GM12878 (cell line): ENCODE results near the gene MDFI. TPM values are rescaled to one million over a fixed set of nuclear protein-coding genes. Genes with fewer than 3 reads are reported as not detected.

Experiments used
- ATAC-seq: fragments of 200-7000 bp; cut with Tn5 transposase; 3 replicates; pipeline ENCODE4 v1.9.1; 2020; ENCODE audit warnings: mild to moderate bottlenecking, moderate library complexity
- BruUV-seq: library from RNA; stranded (reverse); fragments of 400-500 nt; replicated peaks from 2 replicates; lab custom pipeline; 2021; lab: Mats Ljungman, UMichigan
- CTCF ChIA-PET: fragments of 300-600 bp; sonication (Branson Sonifier 250); formaldehyde crosslinking; extraction: SDS; loops from one replicate; lab custom pipeline; 2021; ENCODE audit warnings: inconsistent platforms; lab: Yijun Ruan, JAX
- POLR2A ChIA-PET: fragments of 350-600 bp; formaldehyde crosslinking; extraction: SDS; loops from one replicate; lab custom pipeline; 2021; ENCODE audit warnings: inconsistent platforms; lab: Charles Lee
- RAD21 ChIA-PET: fragments of 300-600 bp; sonication (Branson Sonifier 250); formaldehyde crosslinking; loops from one replicate; lab custom pipeline; 2023; ENCODE audit warnings: antibody characterized with exemption; ENCODE audit not compliant: unreplicated experiment; lab: Charles Lee
- SMC1A ChIA-PET: fragments of 300-600 bp; sonication (Branson Sonifier 250); formaldehyde crosslinking; loops from one replicate; lab custom pipeline; 2023; ENCODE audit not compliant: unreplicated experiment, uncharacterized antibody; lab: Charles Lee
- DNase-seq: peaks from one replicate; pipeline ENCODE4 v3.0.0-alpha.2; 2011; ENCODE audit warnings: low read depth, low spot score
- FAIRE-seq: peaks from 3 replicates; lab custom pipeline; 2011; peaks lifted over from hg19 to GRCh38; lab: Jason Lieb, UNC
- H2AFZ ChIP-seq: 2 replicates; pipeline ENCODE4 v1.6.0; 2011; ENCODE audit warnings: low read depth, low read length, control low read depth; ENCODE audit not compliant: control insufficient read depth
- H3K27ac ChIP-seq: 2 replicates; pipeline ENCODE4 v1.5.1; 2011; ENCODE audit warnings: control low read depth; ENCODE audit not compliant: control insufficient read depth, insufficient read depth
- H3K27me3 ChIP-seq, 2 experiments: replicated peaks in 1 of 2; 2 replicates each; pipeline versions ENCODE4 v1.6.0 to v1.6.1; 2011; ENCODE audit warnings: low read length in 1 of 2; ENCODE audit not compliant: control insufficient read depth in 2 of 2, insufficient read depth in 2 of 2
- H3K36me3 ChIP-seq, 2 experiments: 2 replicates each; pipeline ENCODE4 v1.5.1; 2011; ENCODE audit warnings: low read length in 1 of 2; ENCODE audit not compliant: control insufficient read depth in 2 of 2, insufficient read depth in 2 of 2
- H3K4me1 ChIP-seq: 2 replicates; pipeline ENCODE4 v1.6.1; 2011; ENCODE audit warnings: mild to moderate bottlenecking, low read length, moderate library complexity, mixed read lengths; ENCODE audit not compliant: control insufficient read depth, insufficient read depth
- H3K4me2 ChIP-seq: 2 replicates; pipeline ENCODE4 v1.6.0; 2011; ENCODE audit warnings: control low read depth; ENCODE audit not compliant: control insufficient read depth, insufficient read depth
- H3K4me3 ChIP-seq: fragments of 200-600 bp; sonication (generic); 2 replicates; pipeline ENCODE4 v1.5.1; 2016
- H3K79me2 ChIP-seq: 2 replicates; pipeline ENCODE4 v1.6.0; 2011; ENCODE audit warnings: low read length; ENCODE audit not compliant: control insufficient read depth, insufficient read depth
- H3K9ac ChIP-seq: 2 replicates; pipeline ENCODE4 v1.8.0; 2011; ENCODE audit warnings: low read length, control low read depth, mixed read lengths; ENCODE audit not compliant: control insufficient read depth, insufficient read depth
- H3K9me3 ChIP-seq: replicated peaks from 3 replicates; pipeline ENCODE4 v1.5.1; 2011; ENCODE audit warnings: mild to moderate bottlenecking, low read length; ENCODE audit not compliant: control insufficient read depth, insufficient read depth
- H4K20me1 ChIP-seq: 2 replicates; pipeline ENCODE4 v1.6.0; 2011; ENCODE audit not compliant: control insufficient read depth, insufficient read depth
- BHLHE40 ChIP-seq, 2 experiments: fragments of 450-650 bp in 1 of 2; IDR thresholded peaks; 2 replicates each; pipeline ENCODE4 v1.6.1; 2011 to 2017; ENCODE audit warnings: low read depth in 2 of 2, borderline replicate concordance in 1 of 2, improper control_type of control experiment in 1 of 2, low read length in 1 of 2, mild to moderate bottlenecking in 1 of 2
- BMI1 ChIP-seq: fragments of 450-650 bp; IDR thresholded peaks from 2 replicates; pipeline ENCODE4 v1.6.1; 2016; ENCODE audit warnings: mild to moderate bottlenecking, moderate library complexity, borderline replicate concordance
- EP300 ChIP-seq, 2 experiments: fragments of 150-350 bp in 1 of 2; IDR thresholded peaks; 2 replicates each; pipeline ENCODE4 v1.6.1; 2011 to 2012; ENCODE audit warnings: low read depth in 2 of 2, low read length in 2 of 2, borderline replicate concordance in 1 of 2, improper control_type of control experiment in 1 of 2, inconsistent platforms in 1 of 2; ENCODE audit not compliant: control insufficient read depth in 1 of 2
- ESRRA ChIP-seq: IDR thresholded peaks from 2 replicates; pipeline ENCODE4 v1.6.1; 2012; ENCODE audit warnings: mild to moderate bottlenecking, low read length, improper control_type of control experiment
- FOXK2 ChIP-seq: fragments of 450-650 bp; IDR thresholded peaks from 2 replicates; pipeline ENCODE4 v1.6.1; 2017; ENCODE audit warnings: mild to moderate bottlenecking, moderate library complexity
- HDGF ChIP-seq: fragments of 450-650 bp; IDR thresholded peaks from 2 replicates; pipeline ENCODE4 v1.6.1; 2016; ENCODE audit warnings: antibody characterized with exemption
- KLF5 ChIP-seq: fragments of 450-650 bp; IDR thresholded peaks from 2 replicates; pipeline ENCODE4 v1.6.1; 2014; ENCODE audit warnings: mild to moderate bottlenecking; ENCODE audit not compliant: partially characterized antibody
- LARP7 ChIP-seq: fragments of 450-650 bp; IDR thresholded peaks from 2 replicates; pipeline ENCODE4 v1.6.1; 2017; ENCODE audit warnings: mild to moderate bottlenecking
- MEF2B ChIP-seq: fragments of 450-650 bp; IDR thresholded peaks from 2 replicates; pipeline ENCODE4 v1.6.1; 2018; ENCODE audit warnings: mild to moderate bottlenecking, moderate library complexity; ENCODE audit not compliant: partially characterized antibody, poor library complexity, severe bottlenecking
- RFX5 ChIP-seq: IDR thresholded peaks from 2 replicates; pipeline ENCODE4 v1.6.1; 2011; ENCODE audit warnings: low read depth, low read length, improper control_type of control experiment
- SUZ12 ChIP-seq: fragments of 200-600 bp; sonication (generic); IDR thresholded peaks from one replicate; pipeline ENCODE4 v1.6.1; 2018; ENCODE audit warnings: antibody characterized with exemption, mild to moderate bottlenecking; ENCODE audit not compliant: unreplicated experiment
- TBL1XR1 ChIP-seq: IDR thresholded peaks from 2 replicates; pipeline ENCODE4 v1.6.1; 2012; ENCODE audit warnings: low read depth, low read length, improper control_type of control experiment
- ZNF622 ChIP-seq: fragments of 450-650 bp; IDR thresholded peaks from 2 replicates; pipeline ENCODE4 v1.6.1; 2017; ENCODE audit warnings: mild to moderate bottlenecking, inconsistent platforms
- WGBS: methylation state at CpG from one replicate; pipeline ENCODE4 v1.1.6; 2016; ENCODE audit warnings: low lambda C conversion rate; ENCODE audit not compliant: insufficient replicate concordance, insufficient coverage; ENCODE audit errors: missing lambda C conversion rate; 5-methylcytosine and 5-hydroxymethylcytosine counted together
- in situ Hi-C: fragments of 300-500 bp; cut with MboI; formaldehyde crosslinking; loops from 9 replicates; pipeline ENCODE4 v1.14.3; 2018; ENCODE audit warnings: mixed read lengths
- intact Hi-C: fragments of 100-400 bp; cut with micrococcal nuclease; formaldehyde crosslinking; loops from one replicate; pipeline ENCODE4 v1.14.2; 2022; ENCODE audit not compliant: unreplicated experiment
- polyA plus RNA-seq, 11 experiments: library from polyadenylated mRNA; depleted of rRNA in 4 of 11; unstranded in 6 of 11; stranded (reverse) in 5 of 11; fragments of >200 nt; fragmentation: Nextera tagmentation in 4 of 11; fragmentation: Illumina TruSeq in 1 of 11; extraction: Ambion mirVana in 4 of 11; extraction: Trizol in 1 of 11; gene quantifications; 1 replicate in 1 of 11; 2 replicates in 10 of 11; pipeline versions ENCODE4 v1.2.1 to v1.2.3, GENCODE V29; 2011 to 2016; ENCODE audit warnings: inconsistent platforms in 2 of 11, missing spikeins in 2 of 11, low read depth in 1 of 11
- total RNA-seq, 4 experiments: library from RNA; depleted of rRNA in 3 of 4; stranded (reverse); fragments of >200 nt in 3 of 4; fragmentation: Illumina TruSeq in 1 of 4; extraction: Trizol in 1 of 4; gene quantifications; 2 replicates each; pipeline versions ENCODE4 v1.2.1 to v1.2.3, GENCODE V29; 2013 to 2021
- TF ChIP-seq, protein P1 (sequence below): fragments of 450-650 bp; IDR thresholded peaks from 2 replicates; pipeline ENCODE4 v1.6.1; 2017; ENCODE audit warnings: mild to moderate bottlenecking, moderate library complexity

Gene MDFI
- total and polyA plus RNA-seq, 10 of the 15 experiments (the other 5 are each of a cell fraction or from before 2014, with no cell fraction given), result not detected

DNA sequence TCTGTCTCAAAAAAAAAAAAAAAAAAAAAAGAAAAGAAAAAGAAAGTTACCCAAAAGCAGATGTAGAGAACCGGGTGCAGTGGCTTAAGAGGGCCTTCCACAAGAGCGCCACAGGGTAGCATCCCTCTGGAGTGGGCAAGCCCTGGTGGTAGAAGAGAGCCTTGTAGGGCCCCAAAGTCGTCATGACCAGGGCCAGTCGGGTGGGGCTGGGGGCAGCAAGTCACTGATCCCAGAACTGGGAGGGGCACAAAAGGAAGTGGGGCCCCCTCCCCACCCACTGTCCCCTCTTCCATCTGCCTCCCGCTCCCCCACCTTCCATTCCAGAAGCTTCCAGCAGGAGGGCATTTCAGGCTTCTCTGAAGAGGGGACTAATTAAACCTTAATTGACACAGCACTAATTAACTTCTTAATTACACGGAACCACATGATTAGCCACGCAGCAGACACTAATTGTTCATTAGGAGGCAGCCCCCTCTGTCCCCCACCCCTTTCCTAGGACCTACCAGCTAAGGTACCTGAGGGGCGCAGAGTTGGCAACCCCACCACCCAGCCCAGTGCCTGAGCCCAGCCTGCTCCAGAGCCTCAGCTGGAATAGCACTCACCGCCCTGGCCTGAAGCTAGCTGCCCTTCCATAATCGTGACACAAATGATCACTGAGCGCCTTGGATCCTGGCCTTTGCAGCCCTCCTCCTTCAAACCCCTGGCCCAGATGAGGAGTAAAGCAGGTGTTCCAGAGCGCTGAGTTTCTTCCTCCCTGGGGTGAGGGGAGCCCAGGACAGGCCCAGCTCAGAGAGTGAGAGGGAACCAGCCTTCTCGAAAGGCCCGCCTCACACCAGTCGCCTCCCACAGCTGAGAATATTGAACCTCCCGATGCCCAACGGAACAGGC is 34.8 kb downstream of the MDFI start:
- ChIA-PET RAD21 (no interaction called here), CTCF (no interaction called here), POLR2A (no interaction called here), SMC1A (no interaction called here)
- in situ Hi-C loops, result no loop called here
- no TSS peak for BruUV-seq
- Histone ChIP-seq H3K9ac (no peak overlapping the region), H4K20me1 (0 out of 2 replicates have a peak, but pooled peaks cover 3% of the 10 kb centered on the region), H3K79me2 (no peaks in the 10 kb centered on the region), H3K9me3 (no peaks in the 10 kb centered on the region), H3K4me1 (no peaks in the 10 kb centered on the region), H3K27ac (no peak overlapping the region), H3K36me3 (no peaks in the 10 kb centered on the region), H2AFZ (no peak overlapping the region), H3K27me3 (no peaks in the 10 kb centered on the region), H3K4me3 (no peak overlapping the region), H3K4me2 (no peak overlapping the region)
- FAIRE-seq, result no peak
- intact Hi-C loops, result no loop called here
- no peak for DNase-seq
- 53% methylated on average over 17 of the region's 17 CpGs for WGBS
- TF ChIP-seq BHLHE40 (IDR thresholded peaks at IDR 0.05; ENCODE audit: borderline replicate concordance in 1 of 2, low read depth in 2 of 2, low read length in 1 of 2), result no peak
- no peak for TF ChIP-seq SUZ12
- no peak for TF ChIP-seq RFX5
- TF ChIP-seq, all 136 proteins: peak for 0
- ATAC-seq, result no peak

DNA sequence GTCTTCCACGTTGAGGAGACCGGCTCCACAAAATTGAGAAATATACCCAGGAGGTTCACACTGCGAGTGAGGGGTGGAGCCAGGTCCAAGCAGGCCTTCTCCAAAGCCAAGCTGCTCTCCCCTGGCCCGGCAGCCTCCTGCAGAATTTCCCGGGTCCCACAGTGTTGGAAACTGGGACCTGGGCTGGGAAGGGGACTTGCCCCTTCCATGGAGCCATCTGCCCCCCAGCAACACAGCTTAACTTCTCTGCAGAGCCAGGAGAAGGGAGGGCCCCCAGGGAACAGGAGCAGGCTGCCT is 35.4 kb downstream of the MDFI start:
- H3K4me3 ChIP-seq, result no peak overlapping the region
- ChIA-PET POLR2A (no interaction called here), CTCF (no interaction called here), RAD21 (no interaction called here), SMC1A (no interaction called here)
- H3K36me3 ChIP-seq, result no peaks in the 10 kb centered on the region
- 0 out of 2 replicates have a peak, but pooled peaks cover 3% of the 10 kb centered on the region for H4K20me1 ChIP-seq
- H3K9ac ChIP-seq, result no peak overlapping the region
- no peak overlapping the region for H3K27ac ChIP-seq
- DNase-seq (no peak), FAIRE-seq (no peak), ATAC-seq (no peak)
- intact Hi-C loops, result no loop called here
- in situ Hi-C loops, result no loop called here
- H3K4me2 ChIP-seq, result no peak overlapping the region
- no peak overlapping the region for H2AFZ ChIP-seq
- H3K79me2 ChIP-seq, result no peaks in the 10 kb centered on the region
- no peaks in the 10 kb centered on the region for H3K9me3 ChIP-seq
- H3K4me1 ChIP-seq, result no peaks in the 10 kb centered on the region
- 63% methylated on average over 5 of the region's 5 CpGs for WGBS
- BruUV-seq, result no TSS peak
- H3K27me3 ChIP-seq, result no peaks in the 10 kb centered on the region
- TF ChIP-seq, protein P1, sequence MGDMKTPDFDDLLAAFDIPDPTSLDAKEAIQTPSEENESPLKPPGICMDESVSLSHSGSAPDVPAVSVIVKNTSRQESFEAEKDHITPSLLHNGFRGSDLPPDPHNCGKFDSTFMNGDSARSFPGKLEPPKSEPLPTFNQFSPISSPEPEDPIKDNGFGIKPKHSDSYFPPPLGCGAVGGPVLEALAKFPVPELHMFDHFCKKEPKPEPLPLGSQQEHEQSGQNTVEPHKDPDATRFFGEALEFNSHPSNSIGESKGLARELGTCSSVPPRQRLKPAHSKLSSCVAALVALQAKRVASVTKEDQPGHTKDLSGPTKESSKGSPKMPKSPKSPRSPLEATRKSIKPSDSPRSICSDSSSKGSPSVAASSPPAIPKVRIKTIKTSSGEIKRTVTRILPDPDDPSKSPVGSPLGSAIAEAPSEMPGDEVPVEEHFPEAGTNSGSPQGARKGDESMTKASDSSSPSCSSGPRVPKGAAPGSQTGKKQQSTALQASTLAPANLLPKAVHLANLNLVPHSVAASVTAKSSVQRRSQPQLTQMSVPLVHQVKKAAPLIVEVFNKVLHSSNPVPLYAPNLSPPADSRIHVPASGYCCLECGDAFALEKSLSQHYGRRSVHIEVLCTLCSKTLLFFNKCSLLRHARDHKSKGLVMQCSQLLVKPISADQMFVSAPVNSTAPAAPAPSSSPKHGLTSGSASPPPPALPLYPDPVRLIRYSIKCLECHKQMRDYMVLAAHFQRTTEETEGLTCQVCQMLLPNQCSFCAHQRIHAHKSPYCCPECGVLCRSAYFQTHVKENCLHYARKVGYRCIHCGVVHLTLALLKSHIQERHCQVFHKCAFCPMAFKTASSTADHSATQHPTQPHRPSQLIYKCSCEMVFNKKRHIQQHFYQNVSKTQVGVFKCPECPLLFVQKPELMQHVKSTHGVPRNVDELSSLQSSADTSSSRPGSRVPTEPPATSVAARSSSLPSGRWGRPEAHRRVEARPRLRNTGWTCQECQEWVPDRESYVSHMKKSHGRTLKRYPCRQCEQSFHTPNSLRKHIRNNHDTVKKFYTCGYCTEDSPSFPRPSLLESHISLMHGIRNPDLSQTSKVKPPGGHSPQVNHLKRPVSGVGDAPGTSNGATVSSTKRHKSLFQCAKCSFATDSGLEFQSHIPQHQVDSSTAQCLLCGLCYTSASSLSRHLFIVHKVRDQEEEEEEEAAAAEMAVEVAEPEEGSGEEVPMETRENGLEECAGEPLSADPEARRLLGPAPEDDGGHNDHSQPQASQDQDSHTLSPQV, result no peak
- TF ChIP-seq ESRRA, result no peak
- TF ChIP-seq BHLHE40 (IDR thresholded peaks at IDR 0.05; ENCODE audit: borderline replicate concordance in 1 of 2, low read depth in 2 of 2, low read length in 1 of 2), result no peak
- TF ChIP-seq LARP7, result no peak
- TF ChIP-seq MEF2B, result no peak
- no peak for TF ChIP-seq TBL1XR1
- TF ChIP-seq EP300 (IDR thresholded peaks at IDR 0.05; ENCODE audit: borderline replicate concordance in 1 of 2, control insufficient read depth in 1 of 2, low read depth in 2 of 2, low read length in 2 of 2), result no peak
- no peak for TF ChIP-seq FOXK2
- no peak for TF ChIP-seq BMI1
- no peak for TF ChIP-seq HDGF
- no peak for TF ChIP-seq ZNF622
- no peak for TF ChIP-seq KLF5
